GM18951 (cell line): Measurements from ENCODE around the gene CAMK1D.
"Not testable (repeated sequence)": the region's sequence is repeated elsewhere in the genome, so short reads cannot be mapped to it uniquely, and the experiment has no call there.

Source experiments
- POLR2A ChIP-seq: IDR thresholded peaks from 4 replicates; pipeline ENCODE4 v1.6.1; 2011; ENCODE audit warnings: mild to moderate bottlenecking; ENCODE audit not compliant: insufficient read length, insufficient read depth; ENCODE audit errors: extremely low read depth
- in situ Hi-C: fragments of 300-500 bp; cut with MboI; formaldehyde crosslinking; loops from one replicate; pipeline ENCODE4 v1.12.0; 2022; ENCODE audit warnings: low sequenced_read_pairs, mixed read lengths, inconsistent platforms; ENCODE audit not compliant: unreplicated experiment

CAMK1D gene

GRCh38 chr10:12719365-12719764 lies 370.0 kb downstream of the CAMK1D start:
- TF ChIP-seq POLR2A, result no peak
- in situ Hi-C loops, result no loop called here

- no peak for TF ChIP-seq POLR2A
- in situ Hi-C loops, result no loop called here
These were observed 371.1 kb downstream of the CAMK1D start for GRCh38 chr10:12720217-12720981.

GRCh38 chr10:12721334-12721733 lies 372.0 kb downstream of the CAMK1D start:
- no peak for TF ChIP-seq POLR2A
- in situ Hi-C loops, result no loop called here

- in situ Hi-C loops, result no loop called here
- TF ChIP-seq POLR2A, result no peak
These were observed 373.9 kb downstream of the CAMK1D start for GRCh38 chr10:12723220-12723619.

GRCh38 chr10:12724807-12725579 lies 375.6 kb downstream of the CAMK1D start:
- TF ChIP-seq POLR2A, result no peak
- in situ Hi-C loops, result no loop called here

GRCh38 chr10:12725580-12725888 lies 376.2 kb downstream of the CAMK1D start:
- in situ Hi-C loops, result not testable (repeated sequence)

- no peak for TF ChIP-seq POLR2A
- in situ Hi-C loops, result no loop called here
These were observed 377.9 kb downstream of the CAMK1D start for GRCh38 chr10:12726971-12727831.

GRCh38 chr10:12727832-12728215 lies 378.5 kb downstream of the CAMK1D start:
- in situ Hi-C loops, result no loop called here
- no peak for TF ChIP-seq POLR2A

GRCh38 chr10:12728494-12728893 lies 379.1 kb downstream of the CAMK1D start:
- no peak for TF ChIP-seq POLR2A
- in situ Hi-C loops, result no loop called here

- in situ Hi-C loops, result no loop called here
- TF ChIP-seq POLR2A, result no peak
These were observed 380.5 kb downstream of the CAMK1D start for GRCh38 chr10:12729885-12730284.

- no peak for TF ChIP-seq POLR2A
- in situ Hi-C loops, result no loop called here
These were observed 381.6 kb downstream of the CAMK1D start for GRCh38 chr10:12730809-12731519.

- no peak for TF ChIP-seq POLR2A
- in situ Hi-C loops, result no loop called here
These were observed 383.9 kb downstream of the CAMK1D start for GRCh38 chr10:12733271-12733670.
